ENCODE measurements around the gene GRK5. TPM values are rescaled to one million over a fixed set of nuclear protein-coding genes. Genes with fewer than 3 reads are reported as not detected.

GRK5 gene
- total RNA-seq, 2 donors from 2014 or later, result 3.4 to 4.9 TPM

- Histone ChIP-seq H3K4me3 (no peak overlapping the region), H3K9me3 (no peaks in the 10 kb centered on the region), H3K27ac (no peak overlapping the region), H3K4me1 (no peaks in the 10 kb centered on the region), H3K36me3 (replicated peaks in 1 of 2; ENCODE audit: insufficient read depth in 1 of 2, low read depth in 2 of 2) (no peaks in the 10 kb centered on the region), H3K27me3 (no peaks in the 10 kb centered on the region)
- WGBS, 2 donors, result 75 to 87% methylated on average over 4 to 11 of the region's 11 CpGs
- DNase-seq (no peak), ATAC-seq (no peak)
- intact Hi-C loops (cut with DNase I), result no loop called here
- TF ChIP-seq CTCF (IDR thresholded peaks at IDR 0.05) (no peak), POLR2A (IDR thresholded peaks at IDR 0.05) (no peak)
Observed at GRCh38 chr10:119453313-119453712, 245.9 kb downstream of the GRK5 start.

- Histone ChIP-seq H3K27me3 (no peaks in the 10 kb centered on the region), H3K27ac (no peak overlapping the region), H3K4me1 (no peaks in the 10 kb centered on the region), H3K9me3 (no peaks in the 10 kb centered on the region), H3K36me3 (replicated peaks in 1 of 2; ENCODE audit: insufficient read depth in 1 of 2, low read depth in 2 of 2) (no peaks in the 10 kb centered on the region), H3K4me3 (no peak overlapping the region)
- no peak for ATAC-seq
- intact Hi-C loops (cut with DNase I), result no loop called here
- WGBS, 2 donors, result 79 to 85% methylated on average over 13 of the region's 13 CpGs
- no peak for DNase-seq
- no peak for TF ChIP-seq POLR2A (IDR thresholded peaks at IDR 0.05)
- no peak for TF ChIP-seq CTCF (IDR thresholded peaks at IDR 0.05)
Observed at GRCh38 chr10:119454316-119454715, 246.9 kb downstream of the GRK5 start.

- Histone ChIP-seq H3K36me3 (replicated peaks in 1 of 2; ENCODE audit: insufficient read depth in 1 of 2, low read depth in 2 of 2) (no peaks in the 10 kb centered on the region), H3K9me3 (no peaks in the 10 kb centered on the region), H3K27ac (no peak overlapping the region), H3K4me3 (no peak overlapping the region), H3K4me1 (no peaks in the 10 kb centered on the region), H3K27me3 (no peaks in the 10 kb centered on the region)
- intact Hi-C loops (cut with DNase I), result no loop called here
- TF ChIP-seq CTCF (IDR thresholded peaks at IDR 0.05), result no peak
- no peak for TF ChIP-seq POLR2A (IDR thresholded peaks at IDR 0.05)
- ATAC-seq (no peak), DNase-seq (no peak)
- WGBS, 2 donors, result 82 to 87% methylated on average over 18 of the region's 18 CpGs
Observed at GRCh38 chr10:119454990-119455389, 247.6 kb downstream of the GRK5 start.

GRCh38 chr10:119455609-119456434 is 248.5 kb downstream of the GRK5 start:
- H3K4me1 ChIP-seq, result no peaks in the 10 kb centered on the region
- TF ChIP-seq CTCF (IDR thresholded peaks at IDR 0.05) (no peak), POLR2A (IDR thresholded peaks at IDR 0.05) (no peak)
- no peaks in the 10 kb centered on the region for H3K9me3 ChIP-seq
- intact Hi-C loops (cut with DNase I), result no loop called here
- WGBS, 2 donors, result 84 to 90% methylated on average over 20 to 23 of the region's 23 CpGs
- H3K4me3 ChIP-seq, result no peak overlapping the region
- no peak for ATAC-seq
- H3K27me3 ChIP-seq, result no peaks in the 10 kb centered on the region
- DNase-seq, result no peak
- no peak overlapping the region for H3K27ac ChIP-seq
- H3K36me3 ChIP-seq (replicated peaks in 1 of 2; ENCODE audit: insufficient read depth in 1 of 2, low read depth in 2 of 2), result no peaks in the 10 kb centered on the region

- ATAC-seq (no peak), DNase-seq (no peak)
- no peaks in the 10 kb centered on the region for H3K4me1 ChIP-seq
- intact Hi-C loops (cut with DNase I), result no loop called here
- no peak overlapping the region for H3K4me3 ChIP-seq
- no peaks in the 10 kb centered on the region for H3K36me3 ChIP-seq (replicated peaks in 1 of 2; ENCODE audit: insufficient read depth in 1 of 2, low read depth in 2 of 2)
- no peaks in the 10 kb centered on the region for H3K9me3 ChIP-seq
- WGBS, 2 donors, result 78 to 90% methylated on average over 3 to 5 of the region's 7 CpGs
- TF ChIP-seq CTCF (IDR thresholded peaks at IDR 0.05) (no peak), POLR2A (IDR thresholded peaks at IDR 0.05) (no peak)
- no peaks in the 10 kb centered on the region for H3K27me3 ChIP-seq
- H3K27ac ChIP-seq, result no peak overlapping the region
Observed at GRCh38 chr10:119456435-119456810, 249.1 kb downstream of the GRK5 start.
